Measurements from ENCODE around the gene MAP6D1.

- TF ChIP-seq EZH2 (IDR thresholded peaks at IDR 0.05) (no peak), POLR2AphosphoS5 (IDR thresholded peaks at IDR 0.05; ENCODE audit: borderline replicate concordance, low read depth, low read length) (no peak)
Observed at GRCh38 chr3:183802989-183803388, 22.4 kb downstream of the MAP6D1 start.

Measured in SK-N-MC (cell line).